Activated CD8-positive, alpha-beta T cell treated with anti-CD3 and anti-CD28 coated beads for 36 hours (primary cell): Measurements from ENCODE around the gene SCLY. TPM values are rescaled to one million over a fixed set of nuclear protein-coding genes. Genes with fewer than 3 reads are reported as not detected.

Experiments used
- ATAC-seq: fragments of 200-7000 bp; cut with Tn5 transposase; one replicate; pipeline ENCODE4 v1.10.0; 2021; ENCODE audit warnings: mild to moderate bottlenecking, moderate library complexity
- CTCF ChIA-PET: fragments of 350-600 bp; sonication (Branson Sonifier 250); formaldehyde crosslinking; loops from one replicate; lab custom pipeline; 2021; ENCODE audit warnings: antibody characterized with exemption; lab: Charles Lee
- POLR2A ChIA-PET: fragments of 350-600 bp; sonication (Branson Sonifier 250); formaldehyde crosslinking; loops from one replicate; lab custom pipeline; 2021; ENCODE audit warnings: antibody characterized with exemption; lab: Charles Lee
- DNase-seq: peaks from one replicate; pipeline ENCODE4 v3.0.0-alpha.2; 2020
- H3K27ac Mint-ChIP-seq: one replicate; pipeline ENCODE4 v1.8.0; 2021; ENCODE audit warnings: mild to moderate bottlenecking, mixed read lengths
- H3K27me3 Mint-ChIP-seq: one replicate; pipeline ENCODE4 v1.8.0; 2021; ENCODE audit warnings: mixed read lengths
- H3K36me3 Mint-ChIP-seq: one replicate; pipeline ENCODE4 v1.8.0; 2021; ENCODE audit warnings: low read depth, mixed read lengths
- H3K4me1 Mint-ChIP-seq: one replicate; pipeline ENCODE4 v1.8.0; 2021; ENCODE audit warnings: low read depth, mixed read lengths
- H3K4me3 Mint-ChIP-seq: one replicate; pipeline ENCODE4 v1.8.0; 2021; ENCODE audit warnings: mild to moderate bottlenecking, moderate library complexity, mixed read lengths
- H3K9me3 Mint-ChIP-seq: one replicate; pipeline ENCODE4 v1.8.0; 2021; ENCODE audit warnings: mixed read lengths
- CTCF ChIP-seq: fragments of 200-600 bp; IDR thresholded peaks from one replicate; pipeline ENCODE4 v1.8.0; 2022; ENCODE audit warnings: antibody characterized with exemption, mild to moderate bottlenecking
- intact Hi-C: fragments of 100-400 bp; cut with micrococcal nuclease; formaldehyde crosslinking; loops from one replicate; pipeline ENCODE4 v1.10.0; 2022
- total RNA-seq, 2 experiments: library from RNA; stranded (reverse); gene quantifications; one replicate each; pipeline ENCODE4 v1.2.3, GENCODE V29; 2021

Gene SCLY
- total RNA-seq, 2 experiments from 2014 or later: 77.9 to 93.2 TPM

GRCh38 chr2:238143239-238143951 lies 82.6 kb downstream of the SCLY start:
- ChIA-PET CTCF (no interaction called here), POLR2A (no interaction called here)
- DNase-seq: peak; percentile 42

DNA sequence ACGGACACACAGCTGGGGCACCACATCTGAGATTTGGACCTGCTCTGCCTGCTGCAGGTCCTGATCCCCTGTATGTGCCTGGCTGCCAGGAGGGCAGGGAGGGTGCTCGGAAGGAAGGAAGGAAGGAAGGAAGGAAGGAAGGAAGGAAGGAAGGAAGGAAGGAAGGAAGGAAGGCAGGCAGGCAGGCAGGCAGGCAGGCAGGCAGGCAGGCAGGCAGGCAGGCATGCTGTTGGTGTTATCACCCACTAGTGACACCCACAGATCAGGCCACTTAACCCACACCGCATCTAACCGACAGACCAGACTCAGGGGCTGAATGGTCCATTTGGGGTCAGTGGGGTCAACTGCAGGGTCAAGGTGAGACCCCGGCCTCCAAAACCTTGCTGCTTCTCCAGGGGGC lies 83.5 kb downstream of the SCLY start:
- intact Hi-C loops: no loop called here
- no peak for ATAC-seq
- Mint-ChIP-seq H3K27ac (no peak overlapping the region), H3K4me3 (no peak overlapping the region), H3K9me3 (no peaks in the 10 kb centered on the region), H3K36me3 (no peaks in the 10 kb centered on the region), H3K27me3 (no peaks in the 10 kb centered on the region), H3K4me1 (peaks cover 11% of the 10 kb centered on the region)
- ChIA-PET CTCF (no interaction called here), POLR2A (no interaction called here)
- no peak for DNase-seq
- TF ChIP-seq CTCF: no peak

More at GRCh38 chr2:238143239-238143951, 82.6 kb downstream of the SCLY start:
- Mint-ChIP-seq H3K4me1 (peaks cover 11% of the 10 kb centered on the region), H3K9me3 (no peaks in the 10 kb centered on the region), H3K27ac (no peak overlapping the region), H3K4me3 (no peak overlapping the region), H3K36me3 (no peaks in the 10 kb centered on the region), H3K27me3 (no peaks in the 10 kb centered on the region)
- ATAC-seq: peak; percentile 59
- no peak for TF ChIP-seq CTCF
- intact Hi-C loops: no loop called here

GRCh38 chr2:238145046-238145445 lies 84.2 kb downstream of the SCLY start:
- H3K36me3 Mint-ChIP-seq: no peaks in the 10 kb centered on the region
- CTCF ChIA-PET: no interaction called here
- H3K9me3 Mint-ChIP-seq: no peaks in the 10 kb centered on the region
- no peak overlapping the region for H3K27ac Mint-ChIP-seq
- intact Hi-C loops: no loop called here
- DNase-seq (no peak), ATAC-seq (no peak)
- POLR2A ChIA-PET: no interaction called here
- H3K4me1 Mint-ChIP-seq: peaks cover 11% of the 10 kb centered on the region
- TF ChIP-seq CTCF: no peak
- H3K27me3 Mint-ChIP-seq: no peaks in the 10 kb centered on the region
- H3K4me3 Mint-ChIP-seq: no peak overlapping the region

DNA sequence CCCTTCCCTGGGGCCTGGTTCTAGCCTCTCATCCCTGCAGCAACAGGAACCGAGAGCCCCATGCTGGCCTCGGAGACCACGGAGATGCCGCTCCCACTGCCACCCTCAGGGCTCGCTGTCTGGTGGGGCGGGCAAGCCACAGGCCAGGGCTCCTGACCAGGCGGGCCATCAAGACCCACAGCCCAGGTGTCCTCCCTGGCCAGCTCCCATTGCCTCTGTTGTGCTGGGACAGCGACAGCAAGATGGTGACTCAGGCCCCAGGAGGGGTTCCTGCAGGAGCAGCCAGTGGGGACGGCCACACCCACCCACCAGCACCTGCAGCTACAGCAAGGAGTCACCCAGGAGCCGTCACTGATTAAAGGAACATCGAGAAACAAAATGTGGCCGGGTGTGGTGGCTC lies 85.0 kb downstream of the SCLY start:
- Mint-ChIP-seq H3K27me3 (no peaks in the 10 kb centered on the region), H3K4me3 (no peak overlapping the region), H3K27ac (no peak overlapping the region), H3K36me3 (no peaks in the 10 kb centered on the region), H3K4me1 (peaks cover 11% of the 10 kb centered on the region), H3K9me3 (no peaks in the 10 kb centered on the region)
- intact Hi-C loops: no loop called here
- ATAC-seq: no peak
- CTCF ChIA-PET: no interaction called here
- no peak for DNase-seq
- TF ChIP-seq CTCF: no peak
- POLR2A ChIA-PET: no interaction called here

GRCh38 chr2:238146884-238147544 lies 86.2 kb downstream of the SCLY start:
- Mint-ChIP-seq H3K4me3 (no peak overlapping the region), H3K36me3 (no peaks in the 10 kb centered on the region), H3K4me1 (peaks cover 5% of the 10 kb centered on the region), H3K27ac (no peak overlapping the region), H3K9me3 (no peaks in the 10 kb centered on the region), H3K27me3 (no peaks in the 10 kb centered on the region)
- DNase-seq (no peak), ATAC-seq (no peak)
- CTCF ChIA-PET: interaction anchor here (1.0 kb wide), 1 partner anchor 15 kb away, joined by 4 read pairs; no protein-coding TSS in a partner anchor
- POLR2A ChIA-PET: interaction anchor here (0.5 to 0.7 kb wide), 2 partner anchors 404 to 415 kb away, joined by 3 read pairs; no protein-coding TSS in a partner anchor
- no peak for TF ChIP-seq CTCF
- intact Hi-C loops: no loop called here
